Stimulated activated CD8-positive, alpha-beta memory T cell treated with anti-CD3 and anti-CD28 coated beads, Interleukin-12 subunit alpha, Interleukin-12 subunit beta, amount 100 ng/mL, for 4 hours (primary cell): ENCODE measurements around the gene S1PR5.
A peak's percentile ranks its signal among the peaks of the same experiment; 100 is the strongest.

ENCODE experiments used
- DNase-seq: peaks from one replicate; pipeline ENCODE4 v3.0.0-alpha.2; 2020; ENCODE audit warnings: low read depth

The S1PR5 gene

GRCh38 chr19:10514211-10515145 lies 2.8 kb downstream of the S1PR5 start:
- DNase-seq = no peak

DNA sequence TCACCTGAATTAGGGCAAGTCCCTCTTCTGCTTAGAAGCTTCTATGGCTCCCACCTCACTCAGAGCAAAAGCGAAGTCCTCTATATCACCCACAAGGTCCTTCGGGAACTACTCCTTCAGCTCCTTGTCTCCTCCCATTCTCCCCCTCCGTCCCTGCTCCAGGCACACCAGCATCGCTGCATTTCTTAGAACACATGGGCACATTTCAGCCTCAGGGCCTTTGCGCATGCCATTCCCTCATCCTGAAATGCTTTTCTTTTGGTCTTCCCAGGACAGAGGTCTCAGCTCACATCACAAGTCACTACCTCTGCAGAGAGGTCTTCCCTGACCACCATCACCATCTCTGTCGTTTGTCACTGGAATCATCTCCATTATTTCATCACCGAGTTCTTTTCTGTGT lies 4.0 kb downstream of the S1PR5 start:
- no peak for DNase-seq

GRCh38 chr19:10510301-10510802 lies 6.9 kb downstream of the S1PR5 start:
- DNase-seq = no peak

GRCh38 chr19:10508707-10509106 lies 8.5 kb downstream of the S1PR5 start:
- no peak for DNase-seq

GRCh38 chr19:10508036-10508435 lies 9.2 kb downstream of the S1PR5 start:
- DNase-seq = no peak

GRCh38 chr19:10505583-10506229 lies 11.5 kb downstream of the S1PR5 start:
- peak; percentile 59 for DNase-seq

GRCh38 chr19:10503002-10503789 lies 14.1 kb downstream of the S1PR5 start, which contains the start of gene KEAP1:
TSS of gene KEAP1 (minus strand) at chr19:10503356. CDS start at chr19:10500033, 3,323 bp downstream.
- DNase-seq = no peak

DNA sequence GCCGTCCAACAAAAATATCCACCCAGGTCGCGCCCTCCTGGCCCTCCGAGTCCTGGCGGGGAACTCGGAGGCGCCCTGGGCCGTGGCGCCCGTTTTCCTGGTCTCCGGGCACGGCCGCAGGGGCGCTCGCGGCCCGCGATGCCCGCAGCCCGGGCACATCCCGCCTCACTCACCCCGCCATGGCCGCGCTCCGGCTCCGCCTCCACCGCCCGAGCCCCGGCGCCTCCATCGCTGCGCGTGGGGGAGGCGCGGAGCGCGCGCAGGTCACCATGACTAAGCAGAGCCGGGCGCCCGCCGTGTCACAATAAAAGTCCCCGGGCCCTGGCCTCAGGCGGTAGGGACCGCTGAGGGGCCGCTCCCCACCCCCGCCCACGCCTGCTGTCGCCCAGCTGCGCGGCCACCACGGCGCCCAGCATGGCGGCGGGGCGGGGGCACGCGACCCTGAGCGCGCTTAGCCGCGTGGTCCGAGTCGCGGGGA lies 14.7 kb downstream of the S1PR5 start:
- peak; percentile 85 for DNase-seq

- no peak for DNase-seq
These were observed 15.2 kb downstream of the S1PR5 start for GRCh38 chr19:10501971-10502523.

- DNase-seq = no peak
These were observed 17.0 kb downstream of the S1PR5 start for GRCh38 chr19:10500247-10500592.

GRCh38 chr19:10499550-10500246 lies 17.5 kb downstream of the S1PR5 start:
- DNase-seq = no peak

- no peak for DNase-seq
These were observed 19.9 kb downstream of the S1PR5 start for GRCh38 chr19:10497371-10497770.

DNA sequence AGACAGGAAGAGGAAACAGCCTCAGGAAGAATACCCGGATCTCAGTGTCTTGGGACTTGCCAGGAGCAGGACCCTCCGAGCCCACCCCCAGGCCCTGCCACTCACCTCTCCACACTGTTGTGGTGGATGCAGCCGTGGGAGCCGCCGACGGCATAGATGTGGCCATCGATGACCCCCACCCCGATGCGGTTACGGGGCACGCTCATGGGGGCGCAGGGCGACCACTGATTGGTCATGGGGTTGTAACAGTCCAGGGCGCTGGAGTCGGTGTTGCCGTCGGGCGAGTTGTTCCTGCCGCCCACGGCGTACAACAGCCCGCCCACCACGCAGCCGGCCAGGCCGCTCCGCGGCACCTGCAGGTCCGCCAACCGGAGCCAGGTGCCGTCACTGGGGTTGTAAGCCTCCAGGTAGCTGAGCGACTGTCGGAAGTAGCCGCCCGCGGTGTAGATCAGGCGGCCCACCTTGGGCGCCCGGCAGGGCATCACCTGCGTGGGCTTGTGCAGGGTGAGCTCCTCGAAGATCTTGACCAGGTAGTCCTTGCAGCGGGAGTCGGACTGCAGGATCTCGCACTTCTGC lies 25.7 kb downstream of the S1PR5 start:
- DNase-seq = no peak

DNA sequence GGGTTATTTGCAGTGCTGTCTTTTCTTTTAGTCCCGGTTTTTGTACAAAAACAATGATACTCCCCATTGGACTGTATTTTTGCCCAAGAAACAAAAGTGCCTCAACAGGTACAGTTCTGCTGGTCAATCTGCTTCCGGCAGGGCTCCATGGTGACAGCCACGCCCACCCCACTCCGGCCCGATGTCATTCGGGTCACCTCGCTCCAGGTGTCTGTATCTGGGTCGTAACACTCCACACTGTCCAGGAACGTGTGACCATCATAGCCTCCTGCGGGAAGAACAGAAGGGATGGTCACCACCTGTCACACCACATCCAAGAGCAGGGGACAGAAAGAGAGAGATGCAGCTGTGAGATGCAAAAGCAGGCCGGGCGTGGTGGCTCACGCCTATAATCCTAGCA lies 30.7 kb downstream of the S1PR5 start:
- DNase-seq = no peak

- peak; percentile 80 for DNase-seq
These were observed 38.3 kb downstream of the S1PR5 start for GRCh38 chr19:10478903-10479384.

GRCh38 chr19:10478476-10478875 lies 38.8 kb downstream of the S1PR5 start:
- DNase-seq = no peak

GRCh38 chr19:10474962-10475451 lies 42.2 kb downstream of the S1PR5 start:
- no peak for DNase-seq

DNA sequence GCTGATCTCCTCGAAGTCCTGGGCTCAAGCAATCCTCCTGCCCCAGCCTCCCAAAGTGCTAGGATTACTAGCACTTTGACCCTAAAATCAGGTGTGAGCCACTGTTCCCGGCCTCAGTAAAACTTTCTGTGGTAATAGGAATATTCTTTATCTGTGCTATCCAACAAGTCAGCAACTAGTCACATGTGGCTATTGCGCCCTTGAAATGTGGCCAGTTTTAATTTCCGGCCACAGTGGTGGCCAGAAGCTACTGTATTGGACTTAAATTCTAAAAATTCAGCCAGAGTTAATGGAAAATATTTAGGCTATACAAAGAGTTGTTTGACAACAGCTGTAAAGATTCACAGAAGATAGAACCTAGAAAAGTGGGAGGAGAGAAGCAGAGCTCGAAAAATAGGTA lies 44.1 kb downstream of the S1PR5 start:
- no peak for DNase-seq

- DNase-seq = no peak
These were observed 45.3 kb downstream of the S1PR5 start for GRCh38 chr19:10471909-10472308.

- DNase-seq = no peak
These were observed 49.1 kb downstream of the S1PR5 start for GRCh38 chr19:10468133-10468532.
